Gastroesophageal sphincter (tissue), 3 donors: ENCODE results near the gene LPP.

Experiments
- POLR2A ChIP-seq, 2 donors: fragments of 450-650 bp; IDR thresholded peaks; one replicate each; pipeline ENCODE4 v1.6.1; 2017; ENCODE audit warnings: antibody characterized with exemption in 2 of 2, mild to moderate bottlenecking in 2 of 2, moderate library complexity in 1 of 2
- TF ChIP-seq, protein P1 (sequence below), 4 experiments: fragments of 200-600 bp in 2 of 4; fragments of 450-650 bp in 2 of 4; sonication (generic) in 1 of 4; IDR thresholded peaks; one replicate each; pipeline ENCODE4 v1.5.1; 2017 to 2019; ENCODE audit warnings: antibody characterized with exemption in 4 of 4, mild to moderate bottlenecking in 2 of 4, moderate library complexity in 2 of 4

DNA sequence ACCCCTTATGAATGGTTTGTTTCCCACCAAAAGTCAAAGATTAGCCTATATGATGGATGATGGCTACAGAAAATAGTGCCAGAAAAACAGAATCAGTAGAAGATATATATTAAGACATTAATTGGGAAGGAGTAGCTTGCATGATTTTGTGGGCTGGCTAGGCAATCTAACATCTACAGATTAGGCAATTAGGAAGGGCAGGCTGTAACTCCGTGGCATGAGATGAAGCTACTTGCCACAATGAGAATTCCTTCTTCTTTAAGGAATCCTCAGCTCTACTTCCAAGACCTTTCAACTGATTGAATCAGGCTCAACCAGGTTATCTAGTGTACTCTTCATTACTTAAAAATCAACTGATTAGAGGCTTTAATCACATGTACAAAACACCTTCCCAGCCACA is 426.7 kb downstream of the LPP start:
- TF ChIP-seq, protein P1, sequence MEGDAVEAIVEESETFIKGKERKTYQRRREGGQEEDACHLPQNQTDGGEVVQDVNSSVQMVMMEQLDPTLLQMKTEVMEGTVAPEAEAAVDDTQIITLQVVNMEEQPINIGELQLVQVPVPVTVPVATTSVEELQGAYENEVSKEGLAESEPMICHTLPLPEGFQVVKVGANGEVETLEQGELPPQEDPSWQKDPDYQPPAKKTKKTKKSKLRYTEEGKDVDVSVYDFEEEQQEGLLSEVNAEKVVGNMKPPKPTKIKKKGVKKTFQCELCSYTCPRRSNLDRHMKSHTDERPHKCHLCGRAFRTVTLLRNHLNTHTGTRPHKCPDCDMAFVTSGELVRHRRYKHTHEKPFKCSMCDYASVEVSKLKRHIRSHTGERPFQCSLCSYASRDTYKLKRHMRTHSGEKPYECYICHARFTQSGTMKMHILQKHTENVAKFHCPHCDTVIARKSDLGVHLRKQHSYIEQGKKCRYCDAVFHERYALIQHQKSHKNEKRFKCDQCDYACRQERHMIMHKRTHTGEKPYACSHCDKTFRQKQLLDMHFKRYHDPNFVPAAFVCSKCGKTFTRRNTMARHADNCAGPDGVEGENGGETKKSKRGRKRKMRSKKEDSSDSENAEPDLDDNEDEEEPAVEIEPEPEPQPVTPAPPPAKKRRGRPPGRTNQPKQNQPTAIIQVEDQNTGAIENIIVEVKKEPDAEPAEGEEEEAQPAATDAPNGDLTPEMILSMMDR (IDR thresholded peaks at IDR 0.05): no peak
- TF ChIP-seq POLR2A (IDR thresholded peaks at IDR 0.05): no peak
